ENCODE data around the gene PAM16.

PAM16 gene

DNA sequence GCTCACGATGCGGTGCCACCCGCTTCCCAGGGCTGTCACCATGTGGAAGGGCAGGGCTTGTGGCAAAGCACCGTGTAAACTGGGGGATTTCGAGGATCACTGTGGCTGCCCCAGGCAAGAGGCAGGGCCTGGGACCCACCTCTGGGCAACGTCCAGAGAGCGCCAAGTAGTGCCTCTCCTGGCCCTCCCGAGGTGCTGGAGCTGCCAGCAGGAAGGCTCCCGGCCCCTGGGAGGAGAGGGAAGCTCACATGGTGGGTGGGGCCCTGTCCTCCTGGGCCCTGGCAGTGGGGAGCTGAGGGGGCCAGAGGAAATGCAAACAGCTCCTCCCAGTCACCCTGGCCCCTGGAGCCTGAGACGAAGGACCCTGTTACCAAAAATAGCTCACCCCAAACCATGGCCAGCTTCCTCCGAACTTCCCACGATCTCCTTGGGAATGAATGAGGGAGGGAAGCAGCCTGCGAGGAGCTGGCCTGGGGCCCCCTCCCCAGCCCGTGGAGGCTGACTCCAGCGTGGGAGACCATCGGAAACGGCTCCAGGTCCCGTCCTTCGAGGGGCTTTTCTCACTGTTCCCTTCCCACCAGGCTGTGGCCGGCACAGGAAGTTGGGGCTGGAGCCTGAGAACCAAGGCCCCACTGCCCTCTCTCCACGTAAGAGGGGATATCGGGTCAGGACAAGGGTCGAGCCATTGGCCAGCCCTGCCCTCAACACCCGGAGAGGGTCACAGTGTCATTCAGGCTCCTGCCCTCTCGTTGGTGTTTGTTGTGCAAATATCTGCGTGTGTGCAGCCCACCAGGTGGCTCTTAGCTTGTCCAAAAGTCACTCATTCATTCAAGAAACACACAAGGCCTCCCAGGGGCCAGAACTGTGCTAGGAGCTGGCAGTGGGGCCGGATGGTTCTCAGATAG, 38.2 kb upstream of the PAM16 start:
- DNase-seq (ENCODE audit: low read depth, low spot score): no peak
- no peak overlapping the region for H3K4me3 ChIP-seq (ENCODE audit: low read length)
- no CpG with 5 or more reads among the region's 27 CpGs for WGBS (ENCODE audit: insufficient coverage, insufficient read length)
- H3K4me1 ChIP-seq (ENCODE audit: control insufficient read depth, insufficient read depth, low read length): peaks cover 30% of the 10 kb centered on the region
- no peaks in the 10 kb centered on the region for H3K9me3 ChIP-seq (ENCODE audit: control insufficient read depth, insufficient read depth, low read length)
- H3K36me3 ChIP-seq (ENCODE audit: control insufficient read depth, insufficient read depth, low read length): no peaks in the 10 kb centered on the region; the same call in 1 of the 2 replicates
- H3K27me3 ChIP-seq (ENCODE audit: control insufficient read depth, insufficient read depth, low read length): no peaks in the 10 kb centered on the region
- H3K27ac ChIP-seq (ENCODE audit: low read length): no peak overlapping the region

DNA sequence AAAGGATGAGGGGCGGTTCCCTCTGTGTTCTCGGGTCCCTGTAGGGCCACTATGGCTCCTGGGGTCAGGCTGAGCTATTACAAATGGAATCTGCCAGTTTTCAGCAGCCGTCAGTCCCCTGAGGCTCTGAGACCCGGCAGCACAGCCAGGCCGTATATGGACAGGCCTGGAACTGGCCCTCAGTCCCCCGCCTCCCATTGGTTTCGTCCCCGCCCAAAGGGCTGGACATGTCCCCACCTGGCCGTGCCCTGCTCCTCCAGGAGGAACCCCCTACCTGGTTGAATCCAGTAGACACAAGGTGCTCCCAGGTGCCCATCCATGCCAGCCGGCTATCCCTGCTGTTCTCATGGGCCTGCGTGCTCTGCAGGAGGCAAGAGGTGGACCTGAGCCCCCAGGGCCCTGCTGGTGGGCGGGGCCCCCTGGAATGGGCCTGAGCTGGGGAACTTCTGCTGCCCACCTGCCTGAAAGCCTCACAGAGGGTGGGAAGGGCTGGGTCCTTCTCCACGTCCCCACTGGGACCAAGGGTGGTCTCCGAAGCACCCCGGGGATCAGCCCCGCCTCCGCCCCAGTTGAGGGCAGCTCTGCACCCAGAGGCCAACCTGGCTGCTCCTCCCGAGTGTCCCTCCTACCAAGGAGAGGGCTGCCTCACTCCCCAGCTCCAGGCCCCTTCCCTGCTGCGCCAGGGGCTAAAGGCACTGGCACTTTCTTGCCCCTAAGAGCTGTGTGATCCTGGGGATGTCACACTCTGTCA, 37.3 kb upstream of the PAM16 start:
- no peak for DNase-seq (ENCODE audit: low read depth, low spot score)
- Histone ChIP-seq H3K27ac (ENCODE audit: low read length) (no peak overlapping the region), H3K4me3 (ENCODE audit: low read length) (no peak overlapping the region), H3K36me3 (ENCODE audit: control insufficient read depth, insufficient read depth, low read length) (no peaks in the 10 kb centered on the region; the same call in 1 of the 2 replicates), H3K9me3 (ENCODE audit: control insufficient read depth, insufficient read depth, low read length) (no peaks in the 10 kb centered on the region), H3K27me3 (ENCODE audit: control insufficient read depth, insufficient read depth, low read length) (no peaks in the 10 kb centered on the region), H3K4me1 (ENCODE audit: control insufficient read depth, insufficient read depth, low read length) (peaks cover 30% of the 10 kb centered on the region)
- WGBS (ENCODE audit: insufficient coverage, insufficient read length): no CpG with 5 or more reads among the region's 19 CpGs

DNA sequence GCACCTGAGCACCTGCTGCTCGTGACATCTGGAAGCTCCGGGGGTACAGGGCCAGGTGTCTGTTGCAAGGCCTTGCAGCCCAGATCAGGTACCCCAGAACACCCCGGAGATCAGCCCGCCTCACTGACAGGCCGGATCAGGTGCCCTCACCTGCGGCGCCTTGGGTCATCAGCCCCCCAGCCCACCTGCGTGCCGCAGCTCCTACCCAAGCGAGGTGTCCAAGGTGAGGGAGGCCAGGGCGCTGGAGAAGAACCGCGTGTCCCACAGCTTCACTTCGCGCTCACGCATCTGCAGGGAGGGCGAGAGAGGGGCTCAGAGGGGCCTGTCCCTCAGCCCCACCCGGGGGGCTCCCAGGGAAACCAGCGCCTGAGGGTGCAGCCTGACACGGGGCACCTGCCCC, 36.7 kb upstream of the PAM16 start:
- Histone ChIP-seq H3K9me3 (ENCODE audit: control insufficient read depth, insufficient read depth, low read length) (no peaks in the 10 kb centered on the region), H3K4me1 (ENCODE audit: control insufficient read depth, insufficient read depth, low read length) (peaks cover 27% of the 10 kb centered on the region)
- WGBS (ENCODE audit: insufficient coverage, insufficient read length): no CpG with 5 or more reads among the region's 20 CpGs

GRCh38 chr16:4386951-4387565, 35.9 kb upstream of the PAM16 start:
- Histone ChIP-seq H3K4me3 (ENCODE audit: low read length) (no peak overlapping the region), H3K4me1 (ENCODE audit: control insufficient read depth, insufficient read depth, low read length) (peaks cover 22% of the 10 kb centered on the region), H3K36me3 (ENCODE audit: control insufficient read depth, insufficient read depth, low read length) (peaks cover 8% of the 10 kb centered on the region), H3K27ac (ENCODE audit: low read length) (no peak overlapping the region), H3K27me3 (ENCODE audit: control insufficient read depth, insufficient read depth, low read length) (no peaks in the 10 kb centered on the region), H3K9me3 (ENCODE audit: control insufficient read depth, insufficient read depth, low read length) (no peaks in the 10 kb centered on the region)
- no peak for DNase-seq (ENCODE audit: low read depth, low spot score)
- no CpG with 5 or more reads among the region's 10 CpGs for WGBS (ENCODE audit: insufficient coverage, insufficient read length)

More for the DNA sequence above, 36.7 kb upstream of the PAM16 start:
- no peak overlapping the region for H3K4me3 ChIP-seq (ENCODE audit: low read length)
- no peaks in the 10 kb centered on the region for H3K27me3 ChIP-seq (ENCODE audit: control insufficient read depth, insufficient read depth, low read length)
- DNase-seq (ENCODE audit: low read depth, low spot score): no peak
- no peak overlapping the region for H3K27ac ChIP-seq (ENCODE audit: low read length)
- peaks cover 3% of the 10 kb centered on the region; the same call in 1 of the 2 replicates for H3K36me3 ChIP-seq (ENCODE audit: control insufficient read depth, insufficient read depth, low read length)

DNA sequence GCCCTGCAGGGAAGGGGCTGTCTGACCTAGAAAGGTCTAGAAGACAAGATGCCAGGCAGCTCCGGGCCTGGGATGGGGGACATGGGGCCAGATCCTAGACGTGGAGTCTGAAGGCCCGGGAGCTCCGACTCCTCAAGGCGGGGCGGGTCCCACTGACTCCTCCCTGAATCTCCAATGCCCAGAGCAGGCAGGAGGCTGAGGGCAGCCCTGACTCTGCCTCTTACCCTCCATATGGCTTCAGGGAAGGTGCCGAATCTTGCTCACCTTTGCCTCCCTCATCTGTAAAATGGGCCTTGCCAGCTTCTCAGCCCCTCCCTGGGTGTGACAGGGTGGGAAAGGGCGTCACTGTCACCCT, 35.3 kb upstream of the PAM16 start:
- H3K4me1 ChIP-seq (ENCODE audit: control insufficient read depth, insufficient read depth, low read length): peaks cover 19% of the 10 kb centered on the region
- no peak overlapping the region for H3K27ac ChIP-seq (ENCODE audit: low read length)

DNA sequence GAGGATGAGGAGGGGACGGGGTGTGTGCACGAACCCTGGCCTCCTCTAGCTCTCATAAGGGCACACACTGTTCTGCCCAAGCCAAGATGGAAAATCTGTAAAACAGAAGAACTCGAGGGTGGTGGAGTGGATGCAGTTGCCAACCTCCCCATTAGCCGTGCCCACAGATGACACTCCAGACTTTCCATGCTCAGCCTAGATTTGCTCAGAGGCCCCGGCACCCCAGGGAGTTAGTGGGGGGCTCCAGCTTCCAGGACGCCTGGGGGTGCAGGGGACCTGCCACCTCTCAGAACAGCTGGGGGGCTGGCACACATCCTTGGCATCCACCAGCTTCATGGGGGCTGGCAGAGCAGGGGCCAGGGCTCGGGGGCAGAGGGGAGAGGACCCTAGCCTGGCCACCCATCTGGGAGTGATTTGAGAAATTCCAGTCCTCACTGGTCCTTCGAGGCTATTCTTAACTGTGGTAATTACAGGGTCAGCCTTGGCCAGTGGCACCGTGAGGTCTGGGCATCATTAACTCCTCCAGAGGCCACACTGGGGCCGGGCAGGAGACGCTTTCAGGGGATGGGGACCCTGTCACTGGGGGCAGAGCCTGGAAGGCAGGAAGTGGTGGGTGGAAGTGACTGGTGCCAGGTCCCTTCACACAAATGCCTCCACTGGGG, 34.8 kb upstream of the PAM16 start:
- Histone ChIP-seq H3K9me3 (ENCODE audit: control insufficient read depth, insufficient read depth, low read length) (no peaks in the 10 kb centered on the region), H3K4me3 (ENCODE audit: low read length) (no peak overlapping the region), H3K27me3 (ENCODE audit: control insufficient read depth, insufficient read depth, low read length) (no peaks in the 10 kb centered on the region), H3K27ac (ENCODE audit: low read length) (no peak overlapping the region), H3K36me3 (ENCODE audit: control insufficient read depth, insufficient read depth, low read length) (peaks cover 10% of the 10 kb centered on the region), H3K4me1 (ENCODE audit: control insufficient read depth, insufficient read depth, low read length) (peaks cover 18% of the 10 kb centered on the region)
- no CpG with 5 or more reads among the region's 11 CpGs for WGBS (ENCODE audit: insufficient coverage, insufficient read length)
- DNase-seq (ENCODE audit: low read depth, low spot score): no peak

More for the DNA sequence above, 35.3 kb upstream of the PAM16 start:
- H3K9me3 ChIP-seq (ENCODE audit: control insufficient read depth, insufficient read depth, low read length): no peaks in the 10 kb centered on the region
- H3K36me3 ChIP-seq (ENCODE audit: control insufficient read depth, insufficient read depth, low read length): peaks cover 10% of the 10 kb centered on the region
- no CpG with 5 or more reads among the region's 8 CpGs for WGBS (ENCODE audit: insufficient coverage, insufficient read length)
- DNase-seq (ENCODE audit: low read depth, low spot score): no peak
- H3K27me3 ChIP-seq (ENCODE audit: control insufficient read depth, insufficient read depth, low read length): no peaks in the 10 kb centered on the region
- H3K4me3 ChIP-seq (ENCODE audit: low read length): no peak overlapping the region

DNA sequence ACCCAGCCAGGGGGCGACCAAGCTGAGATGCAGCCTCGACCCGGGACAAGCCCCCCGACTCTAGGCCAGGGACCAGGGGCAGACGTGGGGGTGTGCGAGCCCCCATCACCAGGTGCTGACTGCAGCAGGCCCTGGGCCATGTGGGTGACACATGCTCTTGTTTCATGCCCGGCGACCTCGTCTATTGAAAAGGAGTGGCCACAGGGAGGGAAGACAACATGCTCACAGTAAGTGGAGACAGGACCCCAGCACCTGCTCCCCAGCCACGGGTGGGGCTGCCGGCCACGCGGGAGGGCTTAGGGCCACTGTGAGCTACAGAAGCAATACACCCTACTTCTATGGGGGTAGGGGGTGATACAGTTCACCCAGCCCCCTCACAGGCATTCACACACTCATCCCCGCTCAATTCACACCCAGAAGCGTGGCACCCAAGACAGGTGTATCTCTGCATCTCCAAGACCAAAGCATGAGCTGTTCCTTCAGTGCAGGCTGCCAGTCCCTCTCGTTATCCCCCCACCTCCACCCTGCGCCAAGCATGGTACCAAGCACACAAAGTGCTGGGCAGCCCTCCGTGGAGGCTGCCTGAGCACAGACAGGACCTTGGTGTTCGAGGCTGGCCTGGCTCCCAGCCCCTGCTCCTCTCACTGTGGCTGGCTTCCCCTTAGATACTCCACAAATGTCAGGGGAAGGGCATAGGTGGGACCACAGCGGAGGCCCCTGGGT, 34.1 kb upstream of the PAM16 start:
- DNase-seq (ENCODE audit: low read depth, low spot score): no peak
- Histone ChIP-seq H3K27me3 (ENCODE audit: control insufficient read depth, insufficient read depth, low read length) (no peaks in the 10 kb centered on the region), H3K9me3 (ENCODE audit: control insufficient read depth, insufficient read depth, low read length) (no peaks in the 10 kb centered on the region), H3K27ac (ENCODE audit: low read length) (no peak overlapping the region), H3K4me1 (ENCODE audit: control insufficient read depth, insufficient read depth, low read length) (peaks cover 12% of the 10 kb centered on the region), H3K36me3 (ENCODE audit: control insufficient read depth, insufficient read depth, low read length) (peaks cover 10% of the 10 kb centered on the region), H3K4me3 (ENCODE audit: low read length) (no peak overlapping the region)
- WGBS (ENCODE audit: insufficient coverage, insufficient read length): no CpG with 5 or more reads among the region's 20 CpGs

DNA sequence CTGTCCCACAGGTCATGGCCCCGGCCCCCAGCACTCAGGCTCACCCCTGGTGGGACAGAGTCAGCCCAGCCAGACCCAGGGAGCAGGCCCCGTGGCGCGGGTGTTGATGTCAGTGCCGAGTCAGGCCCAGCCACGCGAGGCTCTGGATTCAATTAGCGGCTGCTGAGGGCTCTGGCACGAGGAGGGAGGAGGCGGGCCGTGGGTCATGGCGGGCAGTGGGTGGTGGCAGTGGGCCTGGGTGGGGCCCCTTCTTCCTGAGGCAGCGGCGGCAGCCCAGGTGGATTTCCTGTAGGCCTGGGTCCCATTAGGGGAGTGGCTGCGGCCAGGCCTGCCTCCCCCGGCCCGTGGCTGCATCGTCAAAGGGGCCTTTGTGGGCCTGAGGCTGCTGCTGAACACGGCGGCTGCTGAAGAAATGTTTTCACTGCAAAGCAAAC, 33.4 kb upstream of the PAM16 start:
- Histone ChIP-seq H3K36me3 (ENCODE audit: control insufficient read depth, insufficient read depth, low read length) (peaks cover 10% of the 10 kb centered on the region), H3K4me1 (ENCODE audit: control insufficient read depth, insufficient read depth, low read length) (peaks cover 11% of the 10 kb centered on the region), H3K9me3 (ENCODE audit: control insufficient read depth, insufficient read depth, low read length) (no peaks in the 10 kb centered on the region), H3K27ac (ENCODE audit: low read length) (no peak overlapping the region), H3K27me3 (ENCODE audit: control insufficient read depth, insufficient read depth, low read length) (no peaks in the 10 kb centered on the region), H3K4me3 (ENCODE audit: low read length) (no peak overlapping the region)
- no peak for DNase-seq (ENCODE audit: low read depth, low spot score)
- no CpG with 5 or more reads among the region's 20 CpGs for WGBS (ENCODE audit: insufficient coverage, insufficient read length)

- Histone ChIP-seq H3K36me3 (ENCODE audit: control insufficient read depth, insufficient read depth, low read length) (peaks cover 10% of the 10 kb centered on the region), H3K27ac (ENCODE audit: low read length) (no peak overlapping the region), H3K4me3 (ENCODE audit: low read length) (no peak overlapping the region), H3K4me1 (ENCODE audit: control insufficient read depth, insufficient read depth, low read length) (peaks cover 11% of the 10 kb centered on the region), H3K27me3 (ENCODE audit: control insufficient read depth, insufficient read depth, low read length) (no peaks in the 10 kb centered on the region), H3K9me3 (ENCODE audit: control insufficient read depth, insufficient read depth, low read length) (no peaks in the 10 kb centered on the region)
- no CpG with 5 or more reads among the region's 12 CpGs for WGBS (ENCODE audit: insufficient coverage, insufficient read length)
- no peak for DNase-seq (ENCODE audit: low read depth, low spot score)
Measured at GRCh38 chr16:4383591-4384444, 32.7 kb upstream of the PAM16 start.

Measured in iPS DF 6.9 (cell line).